Mucosa of rectum (tissue), 2 donors: ENCODE measurements around the gene RNF2.

Experiments
- H3K27ac ChIP-seq, 2 donors: one replicate each; pipeline ENCODE4 v1.7.0; 2013; ENCODE audit warnings: inconsistent platforms in 2 of 2, low read depth in 2 of 2, low read length in 2 of 2
- H3K27me3 ChIP-seq, 2 donors: one replicate each; pipeline ENCODE4 v1.7.0; 2013; ENCODE audit warnings: low read length in 2 of 2; ENCODE audit not compliant: control insufficient read depth in 2 of 2, insufficient read depth in 2 of 2
- H3K36me3 ChIP-seq, 2 donors: one replicate each; pipeline ENCODE4 v1.7.0; 2013; ENCODE audit warnings: low read length in 2 of 2; ENCODE audit not compliant: control insufficient read depth in 2 of 2, insufficient read depth in 2 of 2
- H3K4me1 ChIP-seq, 2 donors: one replicate each; pipeline ENCODE4 v1.7.0; 2013; ENCODE audit warnings: low read length in 2 of 2, mild to moderate bottlenecking in 1 of 2; ENCODE audit not compliant: control insufficient read depth in 2 of 2, insufficient read depth in 2 of 2
- H3K4me3 ChIP-seq, 2 donors: one replicate each; pipeline ENCODE4 v1.7.0; 2013; ENCODE audit warnings: low read length in 2 of 2
- H3K9ac ChIP-seq, 2 donors: one replicate each; pipeline ENCODE4 v1.7.0; 2013; ENCODE audit warnings: low read length in 2 of 2, low read depth in 1 of 2, mild to moderate bottlenecking in 1 of 2
- H3K9me3 ChIP-seq, 2 donors: one replicate each; pipeline ENCODE4 v1.7.0; 2013; ENCODE audit warnings: low read length in 2 of 2; ENCODE audit not compliant: control insufficient read depth in 2 of 2
- donor health status: healthy.
- donor health status: Normal muscosa, but diverticular disease.

The RNF2 gene

DNA sequence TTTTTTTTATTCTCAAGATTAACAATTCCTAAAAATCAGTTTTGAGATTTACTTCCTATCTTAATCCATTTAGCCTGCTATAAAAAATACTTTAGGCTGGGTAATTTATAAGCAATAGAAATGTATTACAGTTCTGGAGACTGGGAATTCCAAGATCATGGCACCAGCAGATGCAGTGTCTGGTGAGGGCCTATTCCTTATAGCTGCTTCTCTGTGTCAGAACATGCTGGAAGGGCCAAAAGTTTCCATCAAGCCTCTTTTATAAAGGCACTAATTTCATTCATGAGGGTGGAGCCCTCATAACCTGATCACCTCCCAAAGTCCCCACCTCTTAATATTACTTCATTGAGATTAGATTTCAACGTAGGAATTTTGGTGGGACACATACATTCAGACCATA, 41.7 kb downstream of the RNF2 start:
- H3K9me3 ChIP-seq = no peaks in the 10 kb centered on the region
- H3K4me1 ChIP-seq = no peaks in the 10 kb centered on the region

DNA sequence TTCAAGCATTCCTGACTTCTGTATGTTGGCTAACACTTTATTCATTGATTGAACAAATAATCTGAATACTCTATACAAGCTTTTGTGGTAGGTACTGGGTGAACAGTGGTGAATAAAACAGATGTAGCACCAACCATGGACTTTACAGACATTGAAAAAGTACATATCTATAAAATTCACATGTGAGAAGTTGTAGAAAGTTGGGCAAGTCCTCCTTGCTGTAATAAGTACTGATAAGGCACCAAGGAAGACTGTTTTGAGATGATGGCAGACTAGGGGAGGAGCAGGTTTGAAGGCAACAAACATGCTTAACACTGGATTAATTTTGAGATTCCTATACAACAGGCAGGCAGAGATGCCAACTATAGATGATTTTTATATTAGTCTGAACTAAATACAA, 42.4 kb downstream of the RNF2 start:
- Histone ChIP-seq H3K4me1 (no peaks in the 10 kb centered on the region), H3K27ac (no peak overlapping the region), H3K36me3 (peaks cover 4 to 5% of the 10 kb centered on the region in 2 donors), H3K27me3 (no peaks in the 10 kb centered on the region), H3K9ac (no peak overlapping the region), H3K4me3 (no peak overlapping the region), H3K9me3 (no peaks in the 10 kb centered on the region)

More for the DNA sequence above, 41.7 kb downstream of the RNF2 start:
- Histone ChIP-seq H3K36me3 (peaks cover 4 to 5% of the 10 kb centered on the region in 2 donors), H3K4me3 (no peak overlapping the region), H3K27me3 (no peaks in the 10 kb centered on the region), H3K27ac (no peak overlapping the region), H3K9ac (no peak overlapping the region)

DNA sequence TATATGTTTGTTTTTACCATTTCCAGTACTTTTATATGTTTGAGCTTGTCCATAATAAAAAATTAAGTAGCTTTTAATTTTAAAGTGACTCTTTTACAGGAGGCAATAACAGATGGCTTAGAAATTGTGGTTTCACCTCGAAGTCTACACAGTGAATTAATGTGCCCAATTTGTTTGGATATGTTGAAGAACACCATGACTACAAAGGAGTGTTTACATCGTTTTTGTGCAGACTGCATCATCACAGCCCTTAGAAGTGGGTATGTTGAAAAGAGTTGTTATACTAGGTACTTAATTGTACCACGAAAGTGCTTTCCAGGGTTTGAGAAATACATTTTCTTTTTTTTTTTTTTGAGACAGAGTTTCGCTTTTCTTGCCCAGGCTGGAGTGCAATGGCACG, 46.1 kb downstream of the RNF2 start:
- Histone ChIP-seq H3K27me3 (no peaks in the 10 kb centered on the region), H3K36me3 (peaks cover 4 to 9% of the 10 kb centered on the region in 2 donors), H3K9ac (no peak overlapping the region), H3K4me1 (no peaks in the 10 kb centered on the region), H3K9me3 (no peaks in the 10 kb centered on the region), H3K27ac (no peak overlapping the region), H3K4me3 (no peak overlapping the region)

DNA sequence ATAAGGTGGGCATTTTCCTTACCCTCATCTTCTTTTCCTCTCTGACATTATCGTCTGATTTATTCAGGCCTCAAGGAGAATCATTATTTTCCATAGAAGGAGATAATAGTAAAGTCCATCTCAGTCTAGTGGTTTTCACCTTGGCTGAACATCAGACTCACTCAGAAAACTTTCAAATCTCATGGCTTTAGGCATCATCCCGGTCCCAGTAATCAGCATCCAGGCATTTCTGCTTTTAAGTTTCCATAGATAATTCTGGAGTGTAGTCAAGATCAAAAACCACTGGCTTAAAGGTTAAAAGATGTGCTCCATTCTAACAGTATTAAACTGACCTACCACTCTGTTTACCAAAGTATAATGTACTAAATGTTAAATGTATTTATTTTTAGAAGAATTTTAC, 49.4 kb downstream of the RNF2 start:
- Histone ChIP-seq H3K9me3 (no peaks in the 10 kb centered on the region), H3K27me3 (no peaks in the 10 kb centered on the region), H3K36me3 (peaks cover 8 to 9% of the 10 kb centered on the region in 2 donors), H3K4me3 (no peak overlapping the region), H3K27ac (no peak overlapping the region), H3K9ac (no peak overlapping the region), H3K4me1 (no peaks in the 10 kb centered on the region)

DNA sequence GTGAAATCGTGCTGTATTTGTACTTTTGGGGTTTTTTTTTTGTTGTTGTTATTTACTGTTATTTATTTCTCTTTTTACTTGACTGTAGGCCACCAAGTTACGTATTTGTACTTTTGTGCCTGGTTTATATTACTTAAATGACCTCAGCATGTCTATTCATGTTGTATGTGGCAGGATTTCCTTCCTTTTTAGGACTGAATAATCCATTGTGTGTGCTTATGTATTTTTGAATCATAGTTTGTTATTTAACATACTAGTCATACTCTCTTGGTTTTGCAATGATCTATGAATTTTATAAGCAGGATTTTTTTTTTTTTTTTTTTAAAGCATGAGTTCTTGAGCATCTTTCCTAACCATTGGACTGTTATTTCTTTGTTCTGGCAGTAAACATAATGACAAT, 51.2 kb downstream of the RNF2 start:
- peaks cover 6 to 8% of the 10 kb centered on the region in 2 donors for H3K36me3 ChIP-seq
- no peaks in the 10 kb centered on the region for H3K4me1 ChIP-seq
- H3K27me3 ChIP-seq = no peaks in the 10 kb centered on the region
- H3K9me3 ChIP-seq = no peaks in the 10 kb centered on the region
- no peak overlapping the region for H3K4me3 ChIP-seq
- no peak overlapping the region for H3K27ac ChIP-seq
- no peak overlapping the region for H3K9ac ChIP-seq

DNA sequence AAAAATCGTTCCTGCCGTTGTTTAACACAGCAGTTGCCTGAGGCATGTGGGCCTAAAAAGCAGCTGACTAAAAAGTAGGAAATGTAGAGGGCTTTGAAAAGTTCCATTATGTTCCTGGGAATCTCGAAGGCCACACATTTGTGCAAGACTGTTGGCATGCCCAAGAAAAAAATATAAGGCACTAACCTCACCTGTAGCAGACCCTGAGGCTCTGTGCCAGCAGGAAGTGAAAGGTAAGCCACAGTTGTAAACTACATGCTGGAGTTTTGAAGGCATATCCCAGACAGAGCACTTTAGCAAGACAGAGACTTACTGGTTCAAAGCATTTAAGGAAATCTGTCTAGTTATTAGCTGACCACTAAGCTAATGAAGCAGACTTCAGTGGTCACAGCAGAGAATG, 58.7 kb downstream of the RNF2 start:
- no peaks in the 10 kb centered on the region for H3K27me3 ChIP-seq
- H3K4me3 ChIP-seq = no peak overlapping the region
- H3K9ac ChIP-seq = no peak overlapping the region
- peaks cover 0 to 2% of the 10 kb centered on the region in 2 donors for H3K9me3 ChIP-seq
- H3K36me3 ChIP-seq = peaks cover 0 to 2% of the 10 kb centered on the region in 2 donors
- no peak overlapping the region for H3K27ac ChIP-seq
- H3K4me1 ChIP-seq = peaks cover 0 to 3% of the 10 kb centered on the region in 2 donors

DNA sequence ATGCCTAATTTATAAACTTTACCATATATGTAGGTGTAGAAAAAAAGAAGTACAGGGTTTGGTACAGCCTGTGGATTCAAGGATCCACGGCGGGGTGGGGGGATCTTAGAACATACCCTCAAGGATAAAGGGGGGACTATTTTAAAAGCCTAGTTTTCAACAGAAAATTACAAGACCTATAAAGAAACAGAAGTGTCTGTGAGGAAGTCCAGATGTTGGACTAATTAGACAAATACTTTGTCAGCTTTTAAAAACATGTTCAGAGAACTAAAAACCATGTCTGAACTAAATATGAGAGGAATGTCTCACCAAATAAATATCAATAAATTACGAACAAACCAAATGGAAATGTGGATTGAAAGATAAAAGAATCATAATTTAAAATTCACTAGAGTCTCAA, 59.8 kb downstream of the RNF2 start:
- Histone ChIP-seq H3K27me3 (no peaks in the 10 kb centered on the region), H3K4me3 (no peak overlapping the region), H3K9ac (no peak overlapping the region), H3K9me3 (peaks cover 0 to 2% of the 10 kb centered on the region in 2 donors), H3K27ac (no peak overlapping the region), H3K4me1 (peaks cover 0 to 3% of the 10 kb centered on the region in 2 donors), H3K36me3 (no peaks in the 10 kb centered on the region)

DNA sequence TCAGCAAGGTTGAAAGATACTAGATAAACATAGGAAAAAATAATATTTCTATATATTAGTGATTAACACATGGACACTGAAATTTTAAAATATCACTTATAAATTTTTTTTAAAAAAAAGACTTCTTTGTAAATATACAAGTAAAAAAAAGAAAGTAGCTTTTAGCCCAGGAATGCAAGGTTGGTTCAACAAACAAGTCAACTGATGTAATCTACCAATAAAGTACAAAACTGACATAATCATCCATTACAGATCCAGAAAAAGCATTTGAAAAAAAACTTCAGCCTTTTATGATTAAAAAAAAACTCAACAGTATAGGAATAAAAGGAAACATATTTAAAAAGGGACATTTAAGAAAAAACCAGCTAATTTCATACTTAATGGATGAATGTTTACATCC, 63.0 kb downstream of the RNF2 start:
- peaks cover 3% of the 10 kb centered on the region in 2 donors for H3K4me1 ChIP-seq
- H3K27me3 ChIP-seq = no peaks in the 10 kb centered on the region
- H3K4me3 ChIP-seq = no peak overlapping the region
- H3K27ac ChIP-seq = no peak overlapping the region
- no peak overlapping the region for H3K9ac ChIP-seq
- H3K36me3 ChIP-seq = no peaks in the 10 kb centered on the region
- peaks cover 0 to 2% of the 10 kb centered on the region in 2 donors for H3K9me3 ChIP-seq

DNA sequence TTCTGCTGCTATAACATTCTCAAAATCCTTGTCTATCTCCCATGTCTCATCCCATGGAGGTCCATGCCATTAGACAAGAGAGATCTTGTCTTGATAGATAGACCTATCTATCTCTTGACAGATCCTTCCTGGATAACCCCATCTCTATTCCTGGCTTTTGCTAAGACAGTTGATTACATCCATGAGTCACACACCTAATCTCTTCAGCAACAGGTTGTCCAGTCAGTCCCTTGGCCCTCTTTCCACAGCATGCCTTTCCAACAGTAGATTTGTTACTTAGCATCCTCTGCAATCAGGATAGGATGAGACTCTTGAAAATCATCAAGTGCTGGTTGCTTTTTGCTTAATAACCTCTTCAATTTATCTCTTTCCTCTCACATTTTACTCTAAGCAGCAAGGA, 64.8 kb downstream of the RNF2 start:
- no peaks in the 10 kb centered on the region for H3K36me3 ChIP-seq
- peaks cover 0 to 3% of the 10 kb centered on the region in 2 donors for H3K4me1 ChIP-seq
- H3K4me3 ChIP-seq = no peak overlapping the region

DNA sequence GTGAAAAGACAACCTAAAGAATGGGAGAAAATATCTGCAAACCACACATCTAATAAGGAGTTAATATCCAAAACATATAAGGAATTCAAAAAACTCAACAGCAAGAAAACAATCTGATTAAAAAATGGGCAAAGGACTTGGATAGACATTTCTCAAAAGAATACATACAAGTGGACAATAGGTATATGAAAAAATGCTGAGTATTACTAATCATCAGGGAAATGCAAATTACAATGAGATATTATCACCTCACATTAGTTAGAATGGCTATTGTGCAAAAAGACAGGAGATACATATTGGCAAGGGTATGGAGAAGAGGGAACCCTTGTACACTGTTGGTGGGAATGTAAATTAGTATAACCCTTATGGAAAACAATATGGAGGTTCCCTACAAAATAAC, 66.5 kb downstream of the RNF2 start:
- Histone ChIP-seq H3K27me3 (no peaks in the 10 kb centered on the region), H3K9me3 (peaks cover 0 to 2% of the 10 kb centered on the region in 2 donors), H3K36me3 (no peaks in the 10 kb centered on the region), H3K4me1 (peaks cover 0 to 3% of the 10 kb centered on the region in 2 donors), H3K9ac (no peak overlapping the region), H3K4me3 (no peak overlapping the region), H3K27ac (no peak overlapping the region)

More for the DNA sequence above, 64.8 kb downstream of the RNF2 start:
- no peak overlapping the region for H3K9ac ChIP-seq
- H3K27ac ChIP-seq = no peak overlapping the region
- H3K27me3 ChIP-seq = no peaks in the 10 kb centered on the region
- H3K9me3 ChIP-seq = peaks cover 0 to 2% of the 10 kb centered on the region in 2 donors

DNA sequence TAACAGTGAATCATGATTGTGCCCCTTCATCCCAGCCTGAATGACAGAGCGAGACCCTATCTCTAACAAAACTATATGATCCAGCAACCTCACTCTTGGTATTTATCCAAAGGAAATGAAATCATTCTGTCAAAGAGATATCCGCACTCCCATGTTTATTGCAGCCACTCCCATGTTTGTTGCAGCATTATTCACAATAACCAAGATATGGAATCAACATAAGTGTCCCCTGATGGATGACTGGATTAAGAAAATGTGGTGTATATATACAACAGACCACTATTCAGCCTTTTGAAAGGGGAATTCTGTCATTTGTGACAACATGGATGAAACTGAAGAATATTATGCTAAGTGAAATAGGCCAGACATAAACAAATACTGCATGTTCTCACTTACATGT, 67.0 kb downstream of the RNF2 start:
- H3K4me1 ChIP-seq = peaks cover 0 to 3% of the 10 kb centered on the region in 2 donors
- H3K9me3 ChIP-seq = peaks cover 0 to 2% of the 10 kb centered on the region in 2 donors
- no peak overlapping the region for H3K9ac ChIP-seq
- no peak overlapping the region for H3K4me3 ChIP-seq
- no peaks in the 10 kb centered on the region for H3K27me3 ChIP-seq
- H3K27ac ChIP-seq = no peak overlapping the region
- H3K36me3 ChIP-seq = no peaks in the 10 kb centered on the region
